Cerebellar nuclear complex (tissue), 1 donor: ENCODE results near the gene PIGN.

ENCODE experiments used
- DNase-seq, 2 experiments: peaks; one replicate each; lab custom pipeline; 2025; lab: John Stamatoyannopoulos, UW

The PIGN gene

DNA sequence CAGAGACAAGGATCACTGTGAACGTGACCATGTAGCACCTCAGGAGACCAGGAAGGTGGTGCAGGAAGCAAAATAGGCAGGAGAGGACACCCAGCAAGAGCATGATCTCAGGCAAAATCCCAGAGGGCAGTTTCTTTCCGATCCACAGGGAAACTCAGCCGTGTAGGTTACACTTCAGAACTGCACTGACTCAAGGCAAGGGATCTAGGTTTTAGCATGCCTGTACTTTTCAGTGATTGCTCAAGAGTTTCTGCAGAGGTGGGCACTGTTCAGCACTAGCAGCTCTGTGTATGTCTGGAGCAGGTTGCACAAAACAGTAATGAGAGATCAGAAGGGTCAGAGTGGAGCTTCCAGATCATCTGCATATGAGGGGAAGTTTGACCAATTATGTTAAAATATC lies 177.3 kb downstream of the PIGN start:
- DNase-seq, result no peak

DNA sequence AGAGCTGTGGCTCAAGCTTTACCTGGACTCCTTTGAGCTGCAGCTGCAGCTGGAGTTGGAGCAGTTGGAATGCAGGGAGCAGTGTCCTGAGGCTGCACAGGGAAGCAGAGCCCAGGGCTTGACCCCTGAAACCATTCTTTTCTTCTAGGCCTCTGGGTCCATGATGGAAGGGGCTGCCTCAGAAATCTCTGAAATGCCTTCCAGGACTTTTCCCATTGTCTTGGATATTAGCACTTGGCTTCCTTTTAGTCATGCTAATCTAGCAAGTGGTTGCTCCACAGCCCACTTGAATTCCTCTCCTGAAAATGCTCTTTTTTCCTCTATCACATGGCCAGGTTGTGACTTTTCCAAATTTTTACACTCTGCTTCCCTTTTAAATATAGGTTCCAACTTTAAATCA lies 185.5 kb downstream of the PIGN start:
- DNase-seq, result no peak

DNA sequence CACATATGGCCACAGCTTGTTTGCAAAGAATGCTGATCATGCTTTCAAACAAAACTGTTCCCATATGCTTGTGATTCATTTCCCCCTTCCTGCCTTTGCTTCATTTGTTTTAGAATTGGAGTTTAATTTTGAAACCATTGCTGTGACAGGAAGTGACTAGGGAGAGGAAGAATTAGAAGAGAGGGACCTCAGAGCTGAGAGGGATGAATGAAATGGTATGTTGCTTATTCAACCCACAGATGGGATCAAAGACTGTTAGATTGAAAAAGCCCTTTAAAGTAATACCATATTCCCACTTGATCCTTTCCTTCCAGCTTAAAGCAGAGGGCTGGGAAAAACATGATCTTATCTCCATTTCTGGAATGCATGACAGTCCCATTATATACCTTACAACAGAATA lies 187.9 kb downstream of the PIGN start:
- no peak for DNase-seq

DNA sequence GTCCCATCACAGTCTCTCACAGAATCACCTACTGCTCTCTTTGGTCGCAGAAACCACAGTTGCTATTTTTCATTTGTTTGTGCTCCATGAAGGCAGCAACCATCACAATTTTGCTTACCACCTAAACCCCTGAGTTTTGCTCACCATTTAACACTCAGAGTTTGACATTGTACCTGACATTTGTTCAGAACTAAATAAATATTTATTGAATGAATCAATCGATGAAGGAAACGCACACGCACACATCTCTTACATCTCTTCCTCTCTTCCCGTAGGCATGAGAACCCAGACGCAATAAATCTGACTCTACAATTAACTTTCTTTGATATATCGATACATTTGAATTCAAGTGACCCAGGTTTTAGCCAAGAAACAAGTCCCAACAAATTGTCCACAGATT lies 188.5 kb downstream of the PIGN start:
- no peak for DNase-seq

DNA sequence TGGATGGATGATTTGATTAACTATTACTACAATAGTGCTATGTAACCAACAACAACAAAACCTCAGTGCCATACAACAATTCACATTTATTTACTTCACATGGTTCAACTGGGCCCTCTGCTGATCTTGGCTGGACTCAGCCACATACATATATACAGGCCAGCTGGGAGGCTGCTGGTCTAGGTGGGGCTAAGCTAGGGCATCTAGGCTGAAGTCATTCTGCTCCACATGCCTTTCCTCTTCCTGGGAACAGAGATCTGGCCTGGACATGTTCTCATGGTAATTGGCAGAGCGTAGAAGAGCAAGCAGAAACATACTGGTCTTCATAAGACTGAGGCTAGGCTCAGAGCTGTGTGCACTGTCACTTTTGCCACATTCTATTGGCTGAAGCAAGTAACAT lies 191.2 kb downstream of the PIGN start:
- DNase-seq, result no peak

DNA sequence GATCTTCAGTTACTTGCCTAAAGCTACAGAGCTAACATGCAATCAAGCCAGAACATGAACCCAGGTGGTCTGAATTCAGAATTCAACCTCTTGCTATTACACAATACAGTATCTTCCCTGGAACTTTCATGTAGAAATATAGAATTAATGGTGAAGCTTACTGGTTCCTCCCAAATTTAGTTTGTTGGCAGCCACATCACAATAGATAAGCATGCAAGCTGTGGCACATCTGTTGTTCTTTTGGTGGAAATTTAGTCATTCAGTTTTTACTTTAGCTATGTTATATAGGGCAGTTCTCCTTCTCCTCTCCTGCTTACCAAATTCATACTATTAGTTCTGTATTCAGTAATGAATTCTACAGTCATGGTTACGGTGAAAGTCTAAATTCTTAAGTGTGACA lies 193.0 kb downstream of the PIGN start:
- no peak for DNase-seq

DNA sequence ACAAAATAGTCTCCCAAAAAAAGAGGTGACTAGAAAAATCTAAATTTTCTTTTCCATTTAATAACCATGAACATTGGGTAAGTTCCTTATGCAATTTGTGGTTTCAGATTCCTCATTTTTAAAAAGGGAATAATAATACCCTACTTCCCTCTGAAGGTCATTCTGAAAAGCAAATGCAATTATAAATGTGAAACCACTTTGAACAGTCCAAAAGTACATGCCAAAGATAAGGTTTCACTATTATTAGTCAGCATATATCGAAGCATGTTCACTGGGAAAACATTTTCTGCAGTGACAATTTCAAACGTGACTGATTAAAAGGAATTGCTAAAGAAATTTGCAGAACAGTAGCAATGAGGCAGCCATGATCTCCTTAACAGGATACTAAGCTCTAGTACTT lies 193.9 kb downstream of the PIGN start:
- no peak for DNase-seq

DNA sequence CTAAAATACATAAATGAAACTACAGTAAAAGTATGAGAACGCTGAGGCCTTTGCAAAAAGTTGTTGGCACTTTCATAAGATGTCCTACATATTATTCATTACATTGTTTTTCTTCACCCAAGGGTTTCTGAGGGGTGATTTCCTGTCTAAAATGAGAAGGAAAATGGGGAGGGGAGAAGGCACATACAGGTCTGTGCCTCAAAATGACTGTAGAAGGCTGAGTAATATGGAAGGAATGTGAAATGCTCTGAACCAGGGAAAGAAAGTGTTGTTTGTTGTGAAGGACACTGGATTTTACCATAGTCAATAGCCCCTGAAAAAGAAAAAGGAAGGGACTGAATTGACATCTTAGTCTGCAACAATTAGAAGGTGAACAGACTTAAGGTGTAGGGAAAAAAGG lies 194.6 kb downstream of the PIGN start:
- DNase-seq, result no peak

DNA sequence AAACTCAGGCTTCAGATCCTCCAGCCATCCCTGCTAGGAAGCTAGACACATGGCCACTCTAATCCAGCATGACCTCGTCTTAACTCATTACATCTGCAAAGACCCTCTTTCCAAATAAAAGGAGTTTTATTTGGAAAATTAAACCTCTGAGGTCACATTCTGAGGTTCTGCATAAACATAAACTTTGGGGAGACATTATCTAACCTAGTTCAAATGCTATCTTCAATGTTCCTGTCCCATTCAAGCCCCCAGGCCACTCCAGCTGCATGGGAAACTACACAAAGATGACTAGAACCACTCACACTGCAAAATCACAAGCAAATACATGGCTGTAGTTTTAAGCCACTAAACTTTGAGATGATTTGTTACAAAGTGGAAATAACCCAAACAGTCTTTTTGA lies 195.0 kb downstream of the PIGN start:
- no peak for DNase-seq

DNA sequence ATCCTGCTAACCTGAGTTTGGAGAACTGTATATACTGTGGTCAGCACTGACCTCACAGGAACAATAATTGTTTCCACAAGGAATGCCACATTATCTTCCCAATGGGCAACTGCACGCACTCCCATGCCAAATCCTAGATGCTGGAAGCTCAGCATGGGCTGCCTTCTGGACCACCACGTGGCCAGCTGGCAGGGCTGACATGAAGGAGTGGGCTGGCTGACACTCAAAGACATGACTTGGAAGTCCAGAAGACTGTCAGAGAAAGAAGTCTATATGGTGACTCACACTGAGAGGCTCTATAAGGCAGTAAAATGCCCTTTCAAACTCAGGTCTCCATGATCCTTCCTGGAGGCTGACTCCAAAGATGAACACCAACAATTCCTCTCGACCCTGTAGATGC lies 195.7 kb downstream of the PIGN start:
- DNase-seq, result peak; percentile 2 to 57
